GM12864 (cell line): Measurements from ENCODE around the gene CNBP.
"Not testable (repeated sequence)": the region's sequence is repeated elsewhere in the genome, so short reads cannot be mapped to it uniquely, and the experiment has no call there.

Experiments used
- DNase-seq: peaks from one replicate; pipeline ENCODE4 v3.0.0-alpha.2; 2011; ENCODE audit warnings: low read depth
- H3K4me3 ChIP-seq: 2 replicates; pipeline ENCODE4 v1.5.1; 2011; ENCODE audit warnings: mild to moderate bottlenecking, low read depth, low read length, control low read depth
- TF ChIP-seq, protein P1 (sequence below): IDR thresholded peaks from 2 replicates; pipeline ENCODE4 v1.5.1; 2011; ENCODE audit warnings: low read depth, mild to moderate bottlenecking, moderate library complexity, low read length, control low read depth, inconsistent platforms; ENCODE audit errors: missing control alignments

Gene CNBP

DNA sequence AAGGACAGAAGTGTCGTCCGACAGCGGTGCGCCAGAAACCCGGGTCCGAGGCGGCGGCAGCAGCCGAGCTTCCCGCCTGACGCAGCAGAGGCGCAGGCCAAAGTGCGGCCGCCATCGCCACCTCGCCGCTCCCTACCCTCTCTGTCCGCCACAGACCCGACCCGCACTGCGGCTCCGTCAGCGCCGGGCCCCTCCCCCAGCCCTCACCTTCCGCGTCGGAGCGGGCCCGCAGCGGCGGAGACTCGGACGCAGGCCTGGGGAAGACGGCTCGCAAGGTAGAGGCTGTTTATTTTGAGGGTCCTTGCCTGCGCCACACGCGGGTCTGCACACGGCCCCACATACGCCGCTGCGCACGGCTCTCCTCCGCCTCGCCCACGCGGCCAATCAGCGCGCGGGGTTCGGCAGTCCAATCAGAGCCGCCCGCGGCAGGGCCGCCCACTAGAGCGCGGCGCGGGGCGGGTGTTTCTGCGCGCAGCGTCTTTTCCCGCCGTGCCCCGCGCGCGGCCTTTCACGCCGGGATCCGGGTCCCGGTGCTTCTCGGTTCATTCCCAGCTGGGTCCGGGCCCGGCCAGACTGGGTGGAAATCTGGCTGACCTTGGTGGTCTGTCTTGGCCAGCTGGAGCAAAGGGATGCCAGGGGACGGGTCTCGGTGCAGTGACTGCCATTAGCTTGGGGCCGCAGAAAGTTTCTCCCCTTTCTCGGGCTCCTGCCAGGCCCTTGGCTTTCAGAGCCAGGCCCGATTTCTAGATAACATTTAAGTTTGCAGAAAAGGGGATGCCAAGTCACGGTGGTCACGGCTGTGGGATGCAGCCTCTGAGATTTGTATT lies at the start of gene CNBP:
Gene CNBP, minus strand, starts transcription at position 328 of the 827 bp plus-strand sequence. CDS start 12,139 bp downstream, outside the sequence.
- peak; percentile 85 for DNase-seq
- TF ChIP-seq, protein P1, sequence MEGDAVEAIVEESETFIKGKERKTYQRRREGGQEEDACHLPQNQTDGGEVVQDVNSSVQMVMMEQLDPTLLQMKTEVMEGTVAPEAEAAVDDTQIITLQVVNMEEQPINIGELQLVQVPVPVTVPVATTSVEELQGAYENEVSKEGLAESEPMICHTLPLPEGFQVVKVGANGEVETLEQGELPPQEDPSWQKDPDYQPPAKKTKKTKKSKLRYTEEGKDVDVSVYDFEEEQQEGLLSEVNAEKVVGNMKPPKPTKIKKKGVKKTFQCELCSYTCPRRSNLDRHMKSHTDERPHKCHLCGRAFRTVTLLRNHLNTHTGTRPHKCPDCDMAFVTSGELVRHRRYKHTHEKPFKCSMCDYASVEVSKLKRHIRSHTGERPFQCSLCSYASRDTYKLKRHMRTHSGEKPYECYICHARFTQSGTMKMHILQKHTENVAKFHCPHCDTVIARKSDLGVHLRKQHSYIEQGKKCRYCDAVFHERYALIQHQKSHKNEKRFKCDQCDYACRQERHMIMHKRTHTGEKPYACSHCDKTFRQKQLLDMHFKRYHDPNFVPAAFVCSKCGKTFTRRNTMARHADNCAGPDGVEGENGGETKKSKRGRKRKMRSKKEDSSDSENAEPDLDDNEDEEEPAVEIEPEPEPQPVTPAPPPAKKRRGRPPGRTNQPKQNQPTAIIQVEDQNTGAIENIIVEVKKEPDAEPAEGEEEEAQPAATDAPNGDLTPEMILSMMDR = no peak
- H3K4me3 ChIP-seq = peak within 1 kb of the TSS; percentile 78

DNA sequence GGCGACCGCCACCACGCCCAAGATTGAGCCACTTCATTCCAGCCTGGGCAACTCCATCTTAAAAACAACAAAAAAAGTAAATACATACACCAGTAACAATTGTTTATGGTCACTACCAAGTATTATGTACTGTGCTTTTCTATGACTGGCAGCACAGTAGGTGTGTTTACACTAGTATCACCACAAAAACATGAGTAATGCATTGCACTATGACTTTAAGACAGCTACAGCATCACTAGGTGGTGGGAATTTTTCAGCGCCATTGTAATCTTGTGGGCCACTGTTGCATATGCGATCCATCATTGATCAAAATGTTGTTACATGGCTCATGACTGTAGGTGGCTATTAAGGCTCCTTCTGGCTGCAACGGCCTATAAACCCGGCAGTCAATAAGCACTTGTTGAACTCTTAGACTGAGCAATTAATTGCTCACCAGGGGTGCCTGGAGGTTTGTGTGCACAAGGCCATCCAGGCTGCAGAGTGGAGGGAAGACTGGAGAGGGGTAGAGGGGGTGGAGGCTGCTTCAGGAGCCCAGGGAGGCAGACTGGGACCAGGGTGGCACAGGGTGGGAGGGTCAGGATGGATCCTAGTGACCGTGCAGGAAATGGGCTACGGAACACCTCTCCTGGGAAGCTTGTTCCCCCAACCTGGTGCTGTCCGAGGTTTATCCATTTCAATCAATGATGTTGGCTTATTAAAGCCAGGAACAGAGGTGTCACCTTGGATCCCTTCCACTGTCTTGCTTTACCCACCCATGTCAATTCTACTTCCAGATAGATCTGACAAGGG lies 47.8 kb upstream of the CNBP start:
- H3K4me3 ChIP-seq = no peak overlapping the region
- TF ChIP-seq, protein P1 = no peak
- no peak for DNase-seq

- TF ChIP-seq, protein P1 = no peak
- H3K4me3 ChIP-seq = no peak overlapping the region
- no peak for DNase-seq
These were observed 46.8 kb upstream of the CNBP start for GRCh38 chr3:129230311-129231019.

GRCh38 chr3:129228891-129229585 lies 45.3 kb upstream of the CNBP start:
- no peak for DNase-seq
- TF ChIP-seq, protein P1 = no peak
- no peak overlapping the region for H3K4me3 ChIP-seq

DNA sequence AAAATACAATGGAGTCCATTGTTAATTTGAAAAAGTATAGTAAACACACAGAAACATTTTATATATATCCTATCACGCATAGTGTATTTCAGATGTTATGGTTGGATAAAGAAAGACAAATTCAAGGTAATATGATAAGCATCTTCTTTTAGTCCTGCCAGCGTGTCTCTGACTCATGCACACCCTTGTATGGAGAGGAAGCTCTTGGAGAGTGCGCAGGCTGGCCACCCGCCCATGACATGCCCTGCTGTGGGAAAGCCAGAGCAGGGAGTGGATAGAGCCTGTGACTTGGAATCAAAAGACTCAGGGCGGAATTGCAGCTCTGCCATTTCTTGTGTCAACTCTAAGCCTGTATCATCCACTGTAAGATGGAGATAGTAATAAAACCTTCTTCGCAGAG lies 42.7 kb upstream of the CNBP start:
- no peak for DNase-seq
- TF ChIP-seq, protein P1 = no peak
- H3K4me3 ChIP-seq = no peak overlapping the region

DNA sequence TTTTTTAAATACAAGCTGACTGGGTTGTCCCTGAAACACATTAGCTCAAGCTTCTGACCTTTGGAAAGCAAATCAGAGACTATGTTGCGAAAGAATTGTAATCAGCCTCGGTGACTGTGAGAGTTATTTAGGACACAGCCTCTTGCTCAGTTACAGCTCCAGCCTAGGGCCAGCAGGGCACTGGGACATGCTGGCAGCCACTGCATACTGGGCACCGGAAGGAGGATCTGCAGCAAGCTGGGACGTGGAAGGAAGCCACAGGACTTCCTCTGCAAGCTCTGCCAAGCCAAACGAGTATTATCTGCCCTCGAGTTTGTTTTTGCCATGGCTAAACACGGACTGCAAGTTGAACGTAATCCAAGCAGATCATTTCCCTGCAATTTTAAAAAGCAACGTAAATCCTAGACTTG lies 41.3 kb upstream of the CNBP start:
- DNase-seq = no peak
- no peak overlapping the region for H3K4me3 ChIP-seq
- TF ChIP-seq, protein P1 = no peak

- not testable (repeated sequence) for DNase-seq, H3K4me3 ChIP-seq
These were observed 40.7 kb upstream of the CNBP start for GRCh38 chr3:129224387-129224786.
